DND-41 (cell line): Measurements from ENCODE around the gene VSIG10.

Experiments used
- EZH2 ChIP-seq: IDR thresholded peaks from 3 replicates; pipeline ENCODE4 v1.6.1; 2012; ENCODE audit warnings: borderline replicate concordance, low read depth, mild to moderate bottlenecking, moderate library complexity, low read length, inconsistent platforms; ENCODE audit not compliant: severe bottlenecking
- TF ChIP-seq, protein P1 (sequence below): IDR thresholded peaks from 2 replicates; pipeline ENCODE4 v1.5.1; 2012; ENCODE audit warnings: borderline replicate concordance, low read length, moderate library complexity, mild to moderate bottlenecking; ENCODE audit not compliant: poor library complexity, severe bottlenecking; ENCODE audit errors: extremely low read depth

- TF ChIP-seq, protein P1, sequence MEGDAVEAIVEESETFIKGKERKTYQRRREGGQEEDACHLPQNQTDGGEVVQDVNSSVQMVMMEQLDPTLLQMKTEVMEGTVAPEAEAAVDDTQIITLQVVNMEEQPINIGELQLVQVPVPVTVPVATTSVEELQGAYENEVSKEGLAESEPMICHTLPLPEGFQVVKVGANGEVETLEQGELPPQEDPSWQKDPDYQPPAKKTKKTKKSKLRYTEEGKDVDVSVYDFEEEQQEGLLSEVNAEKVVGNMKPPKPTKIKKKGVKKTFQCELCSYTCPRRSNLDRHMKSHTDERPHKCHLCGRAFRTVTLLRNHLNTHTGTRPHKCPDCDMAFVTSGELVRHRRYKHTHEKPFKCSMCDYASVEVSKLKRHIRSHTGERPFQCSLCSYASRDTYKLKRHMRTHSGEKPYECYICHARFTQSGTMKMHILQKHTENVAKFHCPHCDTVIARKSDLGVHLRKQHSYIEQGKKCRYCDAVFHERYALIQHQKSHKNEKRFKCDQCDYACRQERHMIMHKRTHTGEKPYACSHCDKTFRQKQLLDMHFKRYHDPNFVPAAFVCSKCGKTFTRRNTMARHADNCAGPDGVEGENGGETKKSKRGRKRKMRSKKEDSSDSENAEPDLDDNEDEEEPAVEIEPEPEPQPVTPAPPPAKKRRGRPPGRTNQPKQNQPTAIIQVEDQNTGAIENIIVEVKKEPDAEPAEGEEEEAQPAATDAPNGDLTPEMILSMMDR, result no peak
- TF ChIP-seq EZH2, result no peak
These were observed 40.0 kb downstream of the VSIG10 start for GRCh38 chr12:118063576-118064391.
